Measurements from ENCODE around the gene ANGPTL8. TPM values are rescaled to one million over a fixed set of nuclear protein-coding genes. Genes with fewer than 3 reads are reported as not detected.

The ANGPTL8 gene
- total and polyA plus RNA-seq, 2 donors (not counting 3 experiments of a cell fraction or from before 2014, with no cell fraction given): not detected

DNA sequence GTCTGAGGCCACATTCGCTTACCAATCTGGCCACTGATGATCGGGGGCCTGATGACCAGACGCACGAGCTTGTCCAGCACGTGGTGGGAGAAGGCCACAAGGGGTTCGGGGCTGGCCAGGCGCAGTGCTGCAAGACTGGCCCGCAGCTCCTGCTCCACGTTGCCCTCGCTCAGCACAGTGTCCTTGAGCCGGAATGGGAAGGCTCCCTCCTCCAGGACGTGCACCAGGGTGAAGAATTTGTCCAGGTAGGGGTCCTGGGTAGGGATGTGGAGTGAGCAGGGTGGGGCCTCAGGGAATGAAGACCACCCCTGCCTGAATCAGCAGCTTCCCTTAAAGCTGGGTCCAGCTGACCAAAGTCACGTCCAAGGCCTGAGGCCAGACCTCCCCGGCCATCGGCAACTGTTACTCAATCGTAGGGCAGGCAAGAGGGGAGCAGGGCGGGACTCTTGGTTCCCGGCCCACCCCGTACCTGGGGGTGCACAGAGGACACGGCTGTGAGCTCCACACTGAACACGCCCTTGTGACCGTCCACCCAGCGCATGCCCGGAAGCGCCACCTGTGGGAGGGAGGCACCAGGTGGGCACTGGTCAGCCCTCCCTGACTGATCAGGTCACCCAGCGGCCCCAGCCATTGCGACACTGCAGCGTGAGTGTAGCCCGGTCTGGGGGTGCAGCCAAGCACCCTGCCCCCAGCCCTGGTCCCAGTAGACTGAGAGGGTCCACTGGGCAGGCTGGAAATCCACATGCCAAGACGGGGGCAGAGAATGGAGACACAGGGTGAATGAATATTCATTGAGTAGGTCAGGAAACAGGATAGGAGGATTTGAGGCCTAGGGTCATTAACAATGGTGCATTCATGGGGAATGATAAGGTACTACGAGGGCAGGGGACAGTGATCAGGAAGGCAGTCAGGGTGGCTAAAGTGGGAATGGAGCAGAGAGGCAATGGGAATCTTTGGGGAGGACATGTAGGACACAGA is 2.8 kb upstream of the ANGPTL8 start:
- H3K79me2 ChIP-seq (ENCODE audit: control insufficient read depth, insufficient read depth, low read length): no peaks in the 10 kb centered on the region
- no peak overlapping the region for H3K27ac ChIP-seq (ENCODE audit: insufficient read depth, low read depth, low read length)
- ChIA-PET POLR2A (no interaction called here), CTCF (no interaction called here)
- no TSS peak for BruUV-seq (replicated peaks)
- H3K4me2 ChIP-seq (ENCODE audit: insufficient read depth, low read length): no peak overlapping the region
- no peaks in the 10 kb centered on the region for H3K9me1 ChIP-seq (replicated peaks; ENCODE audit: control insufficient read depth, extremely low read depth, insufficient read depth, low read length)
- no peaks in the 10 kb centered on the region for H3K9me3 ChIP-seq (replicated peaks; ENCODE audit: control insufficient read depth, insufficient read depth, low read length)
- peaks cover 27 to 59% of the 10 kb centered on the region in 2 experiments for H3K36me3 ChIP-seq (ENCODE audit: control insufficient read depth in 2 of 2, extremely low read depth in 1 of 2, insufficient read depth in 2 of 2, low read length in 2 of 2)
- no peak overlapping the region for H3K4me3 ChIP-seq (replicated peaks in 1 of 3; ENCODE audit: insufficient read depth in 1 of 3, low read depth in 1 of 3, low read length in 3 of 3)
- FAIRE-seq (no peak), DNase-seq (ENCODE audit: low read depth, low spot score) (no peak)
- intact Hi-C loops (cut with micrococcal nuclease): no loop called here
- no peaks in the 10 kb centered on the region for H3K27me3 ChIP-seq (ENCODE audit: control insufficient read depth in 2 of 2, insufficient read depth in 2 of 2, low read length in 2 of 2)
- H3K4me1 ChIP-seq (ENCODE audit: control insufficient read depth, extremely low read depth, insufficient read depth, low read length): no peaks in the 10 kb centered on the region
- no peaks in the 10 kb centered on the region for H4K20me1 ChIP-seq (replicated peaks; ENCODE audit: control insufficient read depth, extremely low read depth, insufficient read depth, low read length)
- H3K9ac ChIP-seq (replicated peaks; ENCODE audit: extremely low read depth, insufficient read depth, low read length): no peak overlapping the region
- H2AFZ ChIP-seq (ENCODE audit: low read depth, low read length): no peak overlapping the region
- dilution Hi-C loops (cut with MboI; ENCODE audit: extremely low pct_ligation_motif_present, low sequenced_read_pairs): no loop called here
- TF ChIP-seq MYC (IDR thresholded peaks at IDR 0.05; ENCODE audit: low read depth, low read length): no peak

DNA sequence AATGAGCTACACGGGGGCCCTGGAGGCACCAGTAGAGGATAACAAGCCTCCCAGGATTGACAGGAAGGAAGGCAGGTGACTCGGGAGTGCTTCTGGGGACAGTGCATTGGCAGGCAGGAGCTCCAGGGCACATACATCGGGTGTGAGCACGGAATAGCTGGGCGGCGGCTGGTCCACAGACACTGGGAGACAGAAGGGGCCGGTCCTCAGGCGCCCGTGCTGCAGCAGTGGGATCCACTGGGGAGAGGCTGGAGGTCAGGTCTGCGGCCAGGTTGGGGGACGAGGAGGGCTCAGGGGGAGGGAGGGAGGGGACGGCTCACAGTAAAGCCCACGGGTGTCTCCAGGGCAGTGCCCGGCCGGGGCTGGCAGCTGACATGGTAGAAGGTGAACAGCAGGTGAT is 2.1 kb upstream of the ANGPTL8 start:
- H3K36me3 ChIP-seq (ENCODE audit: control insufficient read depth in 2 of 2, extremely low read depth in 1 of 2, insufficient read depth in 2 of 2, low read length in 2 of 2): peaks cover 27 to 59% of the 10 kb centered on the region in 2 experiments
- FAIRE-seq (no peak), DNase-seq (ENCODE audit: low read depth, low spot score) (no peak)
- no peaks in the 10 kb centered on the region for H3K27me3 ChIP-seq (ENCODE audit: control insufficient read depth in 2 of 2, insufficient read depth in 2 of 2, low read length in 2 of 2)
- H3K9me1 ChIP-seq (replicated peaks; ENCODE audit: control insufficient read depth, extremely low read depth, insufficient read depth, low read length): no peaks in the 10 kb centered on the region
- H3K9ac ChIP-seq (replicated peaks; ENCODE audit: extremely low read depth, insufficient read depth, low read length): no peak overlapping the region
- ChIA-PET POLR2A (no interaction called here), CTCF (no interaction called here)
- TF ChIP-seq MYC (IDR thresholded peaks at IDR 0.05; ENCODE audit: low read depth, low read length): no peak
- no peak for TF ChIP-seq FOS (IDR thresholded peaks at IDR 0.05; ENCODE audit: borderline replicate concordance, insufficient read depth, low read length)
- no peak for TF ChIP-seq POLR2AphosphoS5 (IDR thresholded peaks at IDR 0.05; ENCODE audit: insufficient read depth, low read depth, low read length)
- TF ChIP-seq, protein P1, sequence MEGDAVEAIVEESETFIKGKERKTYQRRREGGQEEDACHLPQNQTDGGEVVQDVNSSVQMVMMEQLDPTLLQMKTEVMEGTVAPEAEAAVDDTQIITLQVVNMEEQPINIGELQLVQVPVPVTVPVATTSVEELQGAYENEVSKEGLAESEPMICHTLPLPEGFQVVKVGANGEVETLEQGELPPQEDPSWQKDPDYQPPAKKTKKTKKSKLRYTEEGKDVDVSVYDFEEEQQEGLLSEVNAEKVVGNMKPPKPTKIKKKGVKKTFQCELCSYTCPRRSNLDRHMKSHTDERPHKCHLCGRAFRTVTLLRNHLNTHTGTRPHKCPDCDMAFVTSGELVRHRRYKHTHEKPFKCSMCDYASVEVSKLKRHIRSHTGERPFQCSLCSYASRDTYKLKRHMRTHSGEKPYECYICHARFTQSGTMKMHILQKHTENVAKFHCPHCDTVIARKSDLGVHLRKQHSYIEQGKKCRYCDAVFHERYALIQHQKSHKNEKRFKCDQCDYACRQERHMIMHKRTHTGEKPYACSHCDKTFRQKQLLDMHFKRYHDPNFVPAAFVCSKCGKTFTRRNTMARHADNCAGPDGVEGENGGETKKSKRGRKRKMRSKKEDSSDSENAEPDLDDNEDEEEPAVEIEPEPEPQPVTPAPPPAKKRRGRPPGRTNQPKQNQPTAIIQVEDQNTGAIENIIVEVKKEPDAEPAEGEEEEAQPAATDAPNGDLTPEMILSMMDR (IDR thresholded peaks at IDR 0.05; ENCODE audit: extremely low read depth in 1 of 2, insufficient read depth in 1 of 2, low read depth in 1 of 2, low read length in 2 of 2): no peak
- TF ChIP-seq JUN (IDR thresholded peaks at IDR 0.05; ENCODE audit: borderline replicate concordance, insufficient read depth, insufficient read length, low read depth): no peak
- no peak for TF ChIP-seq EZH2 (IDR thresholded peaks at IDR 0.05; ENCODE audit: borderline replicate concordance, low read depth, low read length, severe bottlenecking)
- TF ChIP-seq, protein P2, sequence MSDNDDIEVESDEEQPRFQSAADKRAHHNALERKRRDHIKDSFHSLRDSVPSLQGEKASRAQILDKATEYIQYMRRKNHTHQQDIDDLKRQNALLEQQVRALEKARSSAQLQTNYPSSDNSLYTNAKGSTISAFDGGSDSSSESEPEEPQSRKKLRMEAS (IDR thresholded peaks at IDR 0.05; ENCODE audit: insufficient read depth, insufficient read length): no peak
- dilution Hi-C loops (cut with MboI; ENCODE audit: extremely low pct_ligation_motif_present, low sequenced_read_pairs): no loop called here
- H3K27ac ChIP-seq (ENCODE audit: insufficient read depth, low read depth, low read length): no peak overlapping the region
- H3K4me3 ChIP-seq (replicated peaks in 1 of 3; ENCODE audit: insufficient read depth in 1 of 3, low read depth in 1 of 3, low read length in 3 of 3): no peak overlapping the region
- no peaks in the 10 kb centered on the region for H4K20me1 ChIP-seq (replicated peaks; ENCODE audit: control insufficient read depth, extremely low read depth, insufficient read depth, low read length)
- intact Hi-C loops (cut with micrococcal nuclease): no loop called here
- no peaks in the 10 kb centered on the region for H3K79me2 ChIP-seq (ENCODE audit: control insufficient read depth, insufficient read depth, low read length)
- no peak overlapping the region for H2AFZ ChIP-seq (ENCODE audit: low read depth, low read length)
- H3K4me1 ChIP-seq (ENCODE audit: control insufficient read depth, extremely low read depth, insufficient read depth, low read length): no peaks in the 10 kb centered on the region
- H3K9me3 ChIP-seq (replicated peaks; ENCODE audit: control insufficient read depth, insufficient read depth, low read length): no peaks in the 10 kb centered on the region
- no peak overlapping the region for H3K4me2 ChIP-seq (ENCODE audit: insufficient read depth, low read length)
- no TSS peak for BruUV-seq (replicated peaks)
